ENCODE measurements around the gene CDC42SE2.

DNA sequence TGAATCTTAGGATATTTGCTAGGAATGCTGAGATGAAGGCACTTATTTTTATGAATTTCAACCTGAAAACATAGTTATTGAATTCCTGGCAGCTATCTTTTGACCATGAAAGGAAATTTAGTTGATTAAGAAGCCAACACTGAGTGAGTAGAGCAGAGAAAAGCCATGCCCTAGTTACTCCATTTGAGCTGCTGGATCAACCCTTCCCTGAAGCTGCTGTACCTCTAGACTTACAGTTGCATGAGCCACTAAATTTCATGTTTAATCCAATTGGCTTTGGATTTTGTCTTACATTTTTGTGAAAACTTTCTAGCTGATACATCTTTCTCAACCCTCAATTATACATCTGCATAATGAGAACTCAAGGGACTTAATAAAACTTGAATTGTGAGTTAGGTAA is 54.6 kb downstream of the CDC42SE2 start:
- TF ChIP-seq, protein P1, sequence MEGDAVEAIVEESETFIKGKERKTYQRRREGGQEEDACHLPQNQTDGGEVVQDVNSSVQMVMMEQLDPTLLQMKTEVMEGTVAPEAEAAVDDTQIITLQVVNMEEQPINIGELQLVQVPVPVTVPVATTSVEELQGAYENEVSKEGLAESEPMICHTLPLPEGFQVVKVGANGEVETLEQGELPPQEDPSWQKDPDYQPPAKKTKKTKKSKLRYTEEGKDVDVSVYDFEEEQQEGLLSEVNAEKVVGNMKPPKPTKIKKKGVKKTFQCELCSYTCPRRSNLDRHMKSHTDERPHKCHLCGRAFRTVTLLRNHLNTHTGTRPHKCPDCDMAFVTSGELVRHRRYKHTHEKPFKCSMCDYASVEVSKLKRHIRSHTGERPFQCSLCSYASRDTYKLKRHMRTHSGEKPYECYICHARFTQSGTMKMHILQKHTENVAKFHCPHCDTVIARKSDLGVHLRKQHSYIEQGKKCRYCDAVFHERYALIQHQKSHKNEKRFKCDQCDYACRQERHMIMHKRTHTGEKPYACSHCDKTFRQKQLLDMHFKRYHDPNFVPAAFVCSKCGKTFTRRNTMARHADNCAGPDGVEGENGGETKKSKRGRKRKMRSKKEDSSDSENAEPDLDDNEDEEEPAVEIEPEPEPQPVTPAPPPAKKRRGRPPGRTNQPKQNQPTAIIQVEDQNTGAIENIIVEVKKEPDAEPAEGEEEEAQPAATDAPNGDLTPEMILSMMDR (IDR thresholded peaks at IDR 0.05; ENCODE audit: low read depth, low read length) = no peak
- TF ChIP-seq EZH2phosphoT487 (IDR thresholded peaks at IDR 0.05; ENCODE audit: low read depth) = no peak
